Forelimb muscle (tissue), 1 donor: ENCODE data around the gene AMFR. TPM values are rescaled to one million over a fixed set of nuclear protein-coding genes. Genes with fewer than 3 reads are reported as not detected.
"Not testable (repeated sequence)": the region's sequence is repeated elsewhere in the genome, so short reads cannot be mapped to it uniquely, and the experiment has no call there.

ENCODE experiments used
- DNase-seq: peaks from one replicate; pipeline ENCODE4 v3.0.0-alpha.2; 2013; ENCODE audit warnings: low read depth
- polyA plus RNA-seq: library from polyadenylated mRNA; unstranded; fragments of 120-200 nt; gene quantifications from one replicate; pipeline ENCODE4 v1.2.1, GENCODE V29; 2013; ENCODE audit not compliant: insufficient read length

AMFR gene
- polyA plus RNA-seq, 1 donor, result 46.3 TPM

GRCh38 chr16:56423584-56424403 lies 1.6 kb downstream of the AMFR start:
- DNase-seq, result no peak

- no peak for DNase-seq
Measured at GRCh38 chr16:56422896-56423441, 2.4 kb downstream of the AMFR start.

GRCh38 chr16:56421976-56422669 lies 3.2 kb downstream of the AMFR start:
- no peak for DNase-seq

- no peak for DNase-seq
Measured at GRCh38 chr16:56421313-56421712, 4.0 kb downstream of the AMFR start.

GRCh38 chr16:56420613-56421012 lies 4.7 kb downstream of the AMFR start:
- DNase-seq, result no peak

- DNase-seq, result no peak
Measured at GRCh38 chr16:56419740-56420548, 5.4 kb downstream of the AMFR start.

GRCh38 chr16:56417138-56417537 lies 8.2 kb downstream of the AMFR start:
- DNase-seq, result no peak

- no peak for DNase-seq
Measured at GRCh38 chr16:56415875-56416274, 9.5 kb downstream of the AMFR start.

GRCh38 chr16:56414366-56414765 lies 11.0 kb downstream of the AMFR start:
- no peak for DNase-seq

GRCh38 chr16:56413381-56413780 lies 12.0 kb downstream of the AMFR start:
- no peak for DNase-seq

GRCh38 chr16:56411624-56412023 lies 13.7 kb downstream of the AMFR start:
- no peak for DNase-seq

- DNase-seq, result no peak
Measured at GRCh38 chr16:56411123-56411522, 14.2 kb downstream of the AMFR start.

- no peak for DNase-seq
Measured at GRCh38 chr16:56409195-56409594, 16.1 kb downstream of the AMFR start.

- no peak for DNase-seq
Measured at GRCh38 chr16:56408379-56409098, 16.8 kb downstream of the AMFR start.

GRCh38 chr16:56405977-56406672 lies 19.2 kb downstream of the AMFR start:
- no peak for DNase-seq

GRCh38 chr16:56401482-56401881 lies 23.9 kb downstream of the AMFR start:
- DNase-seq, result no peak

- DNase-seq, result no peak
Measured at GRCh38 chr16:56400458-56400857, 24.9 kb downstream of the AMFR start.

- DNase-seq, result no peak
Measured at GRCh38 chr16:56399486-56399885, 25.9 kb downstream of the AMFR start.

GRCh38 chr16:56399047-56399446 lies 26.3 kb downstream of the AMFR start:
- no peak for DNase-seq

GRCh38 chr16:56396724-56397123 lies 28.6 kb downstream of the AMFR start:
- DNase-seq, result not testable (repeated sequence)

- DNase-seq, result no peak
Measured at GRCh38 chr16:56389554-56389953, 35.8 kb downstream of the AMFR start.
